Stomach (tissue), 9 donors: ENCODE measurements around the gene SCN5A. TPM values are rescaled to one million over a fixed set of nuclear protein-coding genes. Genes with fewer than 3 reads are reported as not detected.

Experiments
- DNase-seq, 2 donors: peaks; one replicate each; pipeline versions ENCODE4 v3.0.0 to v3.0.0-alpha.2; 2013 to 2019
- H3K27ac ChIP-seq, 5 donors: fragments of 200-600 bp in 4 of 5; sonication (generic) in 4 of 5; one replicate each; pipeline ENCODE4 v1.5.1; 2013 to 2019; ENCODE audit warnings: mild to moderate bottlenecking in 1 of 5, moderate library complexity in 1 of 5
- H3K27me3 ChIP-seq, 3 donors: fragments of 200-600 bp; sonication (generic); one replicate each; pipeline ENCODE4 v1.5.1; 2017 to 2019; ENCODE audit warnings: mixed run types in 1 of 3
- H3K36me3 ChIP-seq, 4 donors: fragments of 200-600 bp; sonication (generic); 1 replicate in 3 of 4; 2 replicates in 1 of 4; pipeline ENCODE4 v1.5.1; 2016 to 2019
- H3K4me1 ChIP-seq, 4 donors: fragments of 200-600 bp; sonication (generic); one replicate each; pipeline ENCODE4 v1.5.1; 2016 to 2019
- H3K4me3 ChIP-seq, 4 donors: fragments of 200-600 bp; sonication (generic) in 3 of 4; one replicate each; pipeline ENCODE4 v1.5.1; 2016 to 2019; ENCODE audit warnings: mild to moderate bottlenecking in 1 of 4
- H3K9me3 ChIP-seq, 4 donors: fragments of 200-600 bp; sonication (generic); one replicate each; pipeline ENCODE4 v1.5.1; 2016 to 2019
- CTCF ChIP-seq, 7 experiments: fragments of 450-650 bp in 4 of 7; fragments of 200-600 bp in 3 of 7; sonication (generic) in 3 of 7; IDR thresholded peaks; one replicate each; pipeline ENCODE4 v1.5.1; 2016 to 2019; ENCODE audit warnings: antibody characterized with exemption in 7 of 7, control low read depth in 2 of 7, mild to moderate bottlenecking in 1 of 7
- EP300 ChIP-seq: sonication (generic); formaldehyde crosslinking; IDR thresholded peaks from one replicate; pipeline ENCODE4 v1.6.1; 2017; ENCODE audit warnings: antibody characterized with exemption
- POLR2A ChIP-seq, 4 donors: fragments of 450-650 bp; IDR thresholded peaks; one replicate each; pipeline ENCODE4 v1.6.1; 2016; ENCODE audit warnings: antibody characterized with exemption in 4 of 4, control low read depth in 2 of 4, mild to moderate bottlenecking in 1 of 4, moderate library complexity in 1 of 4
- POLR2AphosphoS5 ChIP-seq, 3 donors: sonication (generic); formaldehyde crosslinking; IDR thresholded peaks; one replicate each; pipeline ENCODE4 v1.6.1; 2016; ENCODE audit warnings: antibody characterized with exemption in 3 of 3
- WGBS, 5 donors: extraction: QIAGEN DNeasy Blood & Tissue Kit in 3 of 5; methylation state at CpG; one replicate each; pipeline versions ENCODE4 v1.1.5 to v1.1.7; 2013 to 2018; 5-methylcytosine and 5-hydroxymethylcytosine counted together
- intact Hi-C: fragments of 100-400 bp; cut with DNase I; formaldehyde crosslinking; loops from one replicate; pipeline ENCODE4 v1.15.1; 2023; ENCODE audit warnings: low total_unique reads
- polyA plus RNA-seq, 3 donors: library from polyadenylated mRNA; stranded (reverse); fragments of 200-250 nt; gene quantifications; one replicate each; pipeline ENCODE4 v1.2.3, GENCODE V29; 2013
- total RNA-seq, 5 donors: library from RNA; depleted of rRNA; stranded (reverse); fragments of >200 nt; gene quantifications; one replicate each; pipeline versions ENCODE4 v1.1.0 to v1.2.3, GENCODE V29; 2014 to 2016
- donor health status: healthy with polysubstance abuse.
- donor health status: Bipolar disorder and iron deficiency.
- donor health status: healthy.

Gene SCN5A
- total and polyA plus RNA-seq, 8 donors: 0.05 to 1.1 (median 0.10) TPM; not detected in 4

GRCh38 chr3:38582316-38582715, 67.2 kb downstream of the SCN5A start:
- H3K4me3 ChIP-seq: no peak overlapping the region
- TF ChIP-seq POLR2A (IDR thresholded peaks at IDR 0.05) (no peak), POLR2AphosphoS5 (IDR thresholded peaks at IDR 0.05) (no peak)
- intact Hi-C loops: no loop called here
- H3K4me1 ChIP-seq: no peaks in the 10 kb centered on the region
- no peaks in the 10 kb centered on the region for H3K36me3 ChIP-seq
- H3K27ac ChIP-seq: no peak overlapping the region
- H3K27me3 ChIP-seq: no peaks in the 10 kb centered on the region
- no peaks in the 10 kb centered on the region for H3K9me3 ChIP-seq
- 77 to 98% (median 79%) methylated on average over 6 of the region's 6 CpGs for WGBS, 5 donors
- DNase-seq: peak in 1 of 2 donors; percentile 19

GRCh38 chr3:38581774-38582173, 67.7 kb downstream of the SCN5A start:
- Histone ChIP-seq H3K27me3 (no peaks in the 10 kb centered on the region), H3K4me1 (no peaks in the 10 kb centered on the region), H3K27ac (no peak overlapping the region), H3K4me3 (no peak overlapping the region), H3K36me3 (no peaks in the 10 kb centered on the region), H3K9me3 (no peaks in the 10 kb centered on the region)
- intact Hi-C loops: no loop called here
- TF ChIP-seq POLR2AphosphoS5 (IDR thresholded peaks at IDR 0.05) (no peak), EP300 (no peak), POLR2A (IDR thresholded peaks at IDR 0.05) (no peak), CTCF (IDR thresholded peaks at IDR 0.05) (no peak)
- WGBS, 5 donors: 60 to 86% (median 75%) methylated on average over 2 of the region's 2 CpGs
- peak in 1 of 2 donors; percentile 1 for DNase-seq

- Histone ChIP-seq H3K36me3 (no peaks in the 10 kb centered on the region), H3K4me3 (no peak overlapping the region), H3K27ac (no peak overlapping the region), H3K9me3 (no peaks in the 10 kb centered on the region), H3K27me3 (no peaks in the 10 kb centered on the region), H3K4me1 (no peaks in the 10 kb centered on the region)
- DNase-seq: peak; percentile 21 to 67
- intact Hi-C loops: no loop called here
- WGBS, 5 donors: 74 to 92% (median 84%) methylated on average over 6 to 21 of the region's 21 CpGs
- no peak for TF ChIP-seq POLR2AphosphoS5 (IDR thresholded peaks at IDR 0.05)
- no peak for TF ChIP-seq CTCF (IDR thresholded peaks at IDR 0.05)
- TF ChIP-seq POLR2A (IDR thresholded peaks at IDR 0.05): no peak
- TF ChIP-seq EP300: no peak
Measured at GRCh38 chr3:38580450-38581382, 68.8 kb downstream of the SCN5A start.

DNA sequence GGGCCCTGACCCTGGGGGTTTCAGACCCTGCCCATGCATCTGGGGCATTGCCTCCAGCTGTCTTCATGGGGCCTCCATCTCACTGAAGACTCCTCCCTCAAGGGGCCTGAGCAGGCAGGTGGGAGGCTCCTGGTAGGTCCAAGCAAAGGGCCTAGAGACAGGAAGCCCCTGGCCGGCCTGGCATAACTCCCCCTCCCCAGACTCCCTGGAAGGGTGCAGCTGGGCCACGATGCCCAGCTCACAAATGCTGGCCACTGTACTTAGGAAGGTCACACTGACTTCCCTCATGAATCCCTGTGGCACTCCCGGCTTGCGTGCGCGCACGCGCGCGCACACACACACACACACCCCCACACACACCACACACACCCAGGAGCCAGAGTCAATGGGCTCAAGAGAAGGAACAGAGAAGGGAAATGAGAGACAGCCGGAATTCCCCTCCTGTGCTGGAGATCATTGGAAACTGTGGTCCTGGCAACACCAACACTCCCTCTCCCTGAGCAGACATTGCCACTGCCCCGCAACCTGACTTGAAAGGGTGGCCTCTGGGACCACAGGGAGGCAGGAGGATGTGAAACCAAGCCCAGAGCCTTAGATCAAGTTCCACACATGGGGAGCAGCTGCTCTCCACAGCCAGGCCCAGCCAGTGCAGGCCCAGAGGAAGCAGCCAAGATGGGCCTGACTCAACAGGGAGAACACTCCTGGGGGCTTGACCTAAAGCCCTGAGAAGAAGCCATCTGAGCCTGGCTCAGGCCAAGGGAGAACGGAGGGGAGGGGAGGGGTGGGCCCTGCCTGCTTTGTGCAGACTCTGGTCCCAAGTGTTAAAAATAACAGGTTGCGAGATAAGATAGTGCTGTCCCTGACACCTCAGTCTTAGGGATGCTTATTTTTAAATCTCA, 69.7 kb downstream of the SCN5A start:
- H3K27ac ChIP-seq: no peak overlapping the region
- WGBS, 5 donors: 47 to 83% (median 71%) methylated on average over 13 to 14 of the region's 14 CpGs
- intact Hi-C loops: no loop called here

More for the DNA sequence above, 69.7 kb downstream of the SCN5A start:
- H3K4me3 ChIP-seq: no peak overlapping the region
- TF ChIP-seq POLR2A (IDR thresholded peaks at IDR 0.05) (no peak), EP300 (no peak), POLR2AphosphoS5 (IDR thresholded peaks at IDR 0.05) (no peak), CTCF (IDR thresholded peaks at IDR 0.05) (no peak)
- no peaks in the 10 kb centered on the region for H3K9me3 ChIP-seq
- H3K4me1 ChIP-seq: no peaks in the 10 kb centered on the region
- no peaks in the 10 kb centered on the region for H3K36me3 ChIP-seq
- no peaks in the 10 kb centered on the region for H3K27me3 ChIP-seq
- DNase-seq: peak; percentile 9 to 58
